Fibroblast of the aortic adventitia (primary cell): ENCODE measurements around the gene VPS35. TPM values are rescaled to one million over a fixed set of nuclear protein-coding genes. Genes with fewer than 3 reads are reported as not detected.
A peak's percentile ranks its signal among the peaks of the same experiment; 100 is the strongest.
"Not testable (repeated sequence)": the region's sequence is repeated elsewhere in the genome, so short reads cannot be mapped to it uniquely, and the experiment has no call there.

Experiments
- DNase-seq: peaks from one replicate; pipeline ENCODE4 v3.0.0-alpha.2; 2010; ENCODE audit warnings: low read depth
- H3K4me3 ChIP-seq: 2 replicates; pipeline ENCODE4 v1.5.1; 2011; ENCODE audit warnings: low read depth, mild to moderate bottlenecking, control low read depth, low read length, moderate library complexity
- CTCF ChIP-seq: IDR thresholded peaks from 2 replicates; pipeline ENCODE4 v1.5.1; 2011; ENCODE audit warnings: mild to moderate bottlenecking, low read length, control low read depth, inconsistent platforms; ENCODE audit not compliant: insufficient read depth
- total RNA-seq: library from RNA; depleted of rRNA; stranded (reverse); fragments of >200 nt; gene quantifications from 2 replicates; pipeline ENCODE4 v1.2.3, GENCODE V29; 2012; ENCODE audit warnings: low replicate concordance

Gene VPS35
- total RNA-seq, 1 donor = 154 TPM

- DNase-seq = peak; percentile 52
- no peak overlapping the region for H3K4me3 ChIP-seq
- TF ChIP-seq CTCF = no peak
These were observed 49.7 kb downstream of the VPS35 start for GRCh38 chr16:46638947-46639925.

- H3K4me3 ChIP-seq = no peak overlapping the region
- no peak for TF ChIP-seq CTCF
- no peak for DNase-seq
These were observed 55.9 kb downstream of the VPS35 start for GRCh38 chr16:46632778-46633733.

- peak; percentile 76 for DNase-seq
- peak overlapping the region; percentile 22 for H3K4me3 ChIP-seq
- TF ChIP-seq CTCF = peak; percentile 60
These were observed 59.4 kb downstream of the VPS35 start for GRCh38 chr16:46629331-46630219.

- H3K4me3 ChIP-seq = no peak overlapping the region
- no peak for DNase-seq
- no peak for TF ChIP-seq CTCF
These were observed 61.2 kb downstream of the VPS35 start for GRCh38 chr16:46627746-46628145.

GRCh38 chr16:46626681-46627080 lies 62.3 kb downstream of the VPS35 start:
- H3K4me3 ChIP-seq, DNase-seq: not testable (repeated sequence)

- not testable (repeated sequence) for DNase-seq, H3K4me3 ChIP-seq
These were observed 64.1 kb downstream of the VPS35 start for GRCh38 chr16:46624862-46625261.

- H3K4me3 ChIP-seq, DNase-seq: not testable (repeated sequence)
These were observed 65.3 kb downstream of the VPS35 start for GRCh38 chr16:46623707-46624106.

GRCh38 chr16:46623246-46623645 lies 65.7 kb downstream of the VPS35 start:
- DNase-seq, H3K4me3 ChIP-seq: not testable (repeated sequence)
